Measurements from ENCODE around the gene KIF5C. TPM values are rescaled to one million over a fixed set of nuclear protein-coding genes. Genes with fewer than 3 reads are reported as not detected.

KIF5C gene
- total RNA-seq, 3 donors from 2014 or later, result 2.7 to 13.3 (median 6.2) TPM

DNA sequence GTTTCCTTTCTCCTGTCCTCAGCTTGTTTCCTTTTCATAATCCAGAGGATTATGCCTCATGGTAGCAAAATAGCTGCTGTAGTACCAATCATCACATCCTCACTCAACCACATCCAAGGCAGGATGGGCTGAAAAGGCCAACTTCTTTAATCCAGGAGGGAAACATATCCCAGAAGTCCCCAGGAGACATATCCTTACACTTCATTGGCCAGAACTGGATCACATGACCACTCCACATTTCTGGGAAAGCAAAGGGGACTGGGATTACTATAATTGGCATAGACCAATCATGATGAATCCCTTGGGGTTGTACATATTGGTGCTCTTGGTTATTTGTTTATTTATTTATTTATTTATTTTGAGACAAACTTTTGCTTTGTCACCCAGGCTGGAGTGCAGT lies 109.4 kb downstream of the KIF5C start:
- Histone ChIP-seq H3K27ac (no peak overlapping the region), H3K4me3 (no peak overlapping the region), H3K36me3 (no peaks in the 10 kb centered on the region), H3K27me3 (no peaks in the 10 kb centered on the region), H3K9me3 (no peaks in the 10 kb centered on the region), H3K4me1 (no peaks in the 10 kb centered on the region)
- no peak for DNase-seq (ENCODE audit: low spot score in 2 of 2)
- TF ChIP-seq, protein P1, sequence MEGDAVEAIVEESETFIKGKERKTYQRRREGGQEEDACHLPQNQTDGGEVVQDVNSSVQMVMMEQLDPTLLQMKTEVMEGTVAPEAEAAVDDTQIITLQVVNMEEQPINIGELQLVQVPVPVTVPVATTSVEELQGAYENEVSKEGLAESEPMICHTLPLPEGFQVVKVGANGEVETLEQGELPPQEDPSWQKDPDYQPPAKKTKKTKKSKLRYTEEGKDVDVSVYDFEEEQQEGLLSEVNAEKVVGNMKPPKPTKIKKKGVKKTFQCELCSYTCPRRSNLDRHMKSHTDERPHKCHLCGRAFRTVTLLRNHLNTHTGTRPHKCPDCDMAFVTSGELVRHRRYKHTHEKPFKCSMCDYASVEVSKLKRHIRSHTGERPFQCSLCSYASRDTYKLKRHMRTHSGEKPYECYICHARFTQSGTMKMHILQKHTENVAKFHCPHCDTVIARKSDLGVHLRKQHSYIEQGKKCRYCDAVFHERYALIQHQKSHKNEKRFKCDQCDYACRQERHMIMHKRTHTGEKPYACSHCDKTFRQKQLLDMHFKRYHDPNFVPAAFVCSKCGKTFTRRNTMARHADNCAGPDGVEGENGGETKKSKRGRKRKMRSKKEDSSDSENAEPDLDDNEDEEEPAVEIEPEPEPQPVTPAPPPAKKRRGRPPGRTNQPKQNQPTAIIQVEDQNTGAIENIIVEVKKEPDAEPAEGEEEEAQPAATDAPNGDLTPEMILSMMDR (IDR thresholded peaks at IDR 0.05), result no peak
- TF ChIP-seq POLR2AphosphoS5 (IDR thresholded peaks at IDR 0.05), result no peak
- no peak for TF ChIP-seq POLR2A (IDR thresholded peaks at IDR 0.05)
- intact Hi-C loops (cut with DNase I; ENCODE audit: low total_unique reads), result no loop called here

DNA sequence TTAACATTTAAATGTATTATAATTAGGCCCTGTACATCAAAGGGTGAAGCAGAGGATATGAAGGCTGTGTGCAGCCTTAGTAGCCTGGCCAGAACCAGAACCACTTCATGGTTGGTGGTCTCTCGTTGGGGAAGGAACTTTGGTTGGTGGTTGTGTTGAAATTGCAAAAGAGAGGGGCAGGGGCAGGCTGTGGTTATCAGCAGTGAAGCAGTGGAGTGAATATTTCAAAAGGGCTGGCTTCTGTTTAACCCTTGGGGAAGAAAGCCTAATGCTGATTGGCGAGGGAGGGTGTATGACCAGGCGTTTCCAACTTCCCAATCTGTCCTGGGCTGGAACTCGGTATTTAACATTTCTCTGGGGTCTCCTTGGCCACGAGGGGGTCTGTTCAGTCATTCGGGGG lies 112.3 kb downstream of the KIF5C start:
- intact Hi-C loops (cut with DNase I; ENCODE audit: low total_unique reads), result no loop called here
- no peaks in the 10 kb centered on the region for H3K27me3 ChIP-seq
- no peaks in the 10 kb centered on the region for H3K36me3 ChIP-seq

DNA sequence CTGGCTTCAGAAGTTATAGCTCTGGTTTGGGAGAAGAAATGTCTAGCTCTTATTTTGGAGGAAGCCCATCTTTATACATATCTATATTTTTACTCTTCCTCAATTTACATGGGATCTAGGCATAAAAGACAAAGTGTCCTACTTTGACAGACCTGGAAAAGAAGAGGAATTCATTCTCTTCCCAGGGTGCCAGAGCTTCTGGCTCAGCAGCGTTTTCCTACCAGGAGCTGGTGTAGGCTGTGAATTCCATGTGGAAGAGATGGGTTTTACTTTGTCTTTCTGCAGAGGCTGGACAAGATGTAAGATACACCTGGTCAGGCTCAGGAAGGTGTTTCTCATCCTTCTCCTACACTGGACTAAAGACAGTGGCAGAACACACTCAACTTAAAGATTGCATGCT lies 113.3 kb downstream of the KIF5C start:
- H3K4me1 ChIP-seq, result no peaks in the 10 kb centered on the region
- intact Hi-C loops (cut with DNase I; ENCODE audit: low total_unique reads), result no loop called here
- TF ChIP-seq, protein P1 (IDR thresholded peaks at IDR 0.05), result no peak
- TF ChIP-seq POLR2A (IDR thresholded peaks at IDR 0.05), result no peak
- TF ChIP-seq POLR2AphosphoS5 (IDR thresholded peaks at IDR 0.05), result no peak

More for the DNA sequence above, 112.3 kb downstream of the KIF5C start:
- no peak for DNase-seq (ENCODE audit: low spot score in 2 of 2)
- TF ChIP-seq, protein P1 (IDR thresholded peaks at IDR 0.05), result no peak
- TF ChIP-seq POLR2A (IDR thresholded peaks at IDR 0.05) (no peak), POLR2AphosphoS5 (IDR thresholded peaks at IDR 0.05) (no peak)
- Histone ChIP-seq H3K27ac (no peak overlapping the region), H3K4me3 (no peak overlapping the region), H3K4me1 (no peaks in the 10 kb centered on the region), H3K9me3 (no peaks in the 10 kb centered on the region)

DNA sequence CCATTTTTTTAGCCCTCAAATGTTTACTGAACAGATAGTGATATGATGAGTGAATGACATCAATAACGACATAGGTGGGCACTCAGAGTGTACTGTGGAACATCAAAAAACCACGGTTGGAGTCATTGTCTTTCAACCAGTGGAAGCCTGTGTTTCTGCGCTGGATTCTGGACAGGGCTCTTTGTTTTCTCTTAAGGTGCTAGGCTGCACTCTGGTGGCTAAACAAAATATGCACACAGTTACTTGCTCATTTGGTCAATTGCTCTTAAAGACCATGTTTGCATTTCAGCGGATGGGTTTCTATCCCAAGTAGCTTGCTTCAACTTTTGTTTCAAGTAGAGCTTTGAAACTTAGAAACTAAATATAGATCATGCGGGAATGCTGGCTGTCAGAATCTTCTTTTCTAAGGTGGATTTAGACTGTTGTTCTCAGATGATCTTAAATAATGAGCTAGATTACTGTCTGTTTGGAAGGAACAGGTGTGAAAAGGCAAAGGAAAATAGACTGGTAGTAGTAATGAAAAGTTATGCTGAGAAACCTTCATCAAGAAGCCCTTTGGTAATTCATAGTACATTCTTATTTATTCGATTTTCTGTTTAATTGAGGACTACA lies 115.0 kb downstream of the KIF5C start:
- Histone ChIP-seq H3K27me3 (no peaks in the 10 kb centered on the region), H3K4me3 (no peak overlapping the region), H3K27ac (no peak overlapping the region), H3K36me3 (no peaks in the 10 kb centered on the region), H3K9me3 (no peaks in the 10 kb centered on the region), H3K4me1 (no peaks in the 10 kb centered on the region)
- intact Hi-C loops (cut with DNase I; ENCODE audit: low total_unique reads), result no loop called here
- TF ChIP-seq POLR2A (IDR thresholded peaks at IDR 0.05), result no peak
- TF ChIP-seq, protein P1 (IDR thresholded peaks at IDR 0.05), result peak; percentile 32 to 83 (median 79)
- peak in 1 of 2 donors; percentile 56 for DNase-seq (ENCODE audit: low spot score in 2 of 2)

More for the DNA sequence above, 113.3 kb downstream of the KIF5C start:
- no peak overlapping the region for H3K27ac ChIP-seq
- H3K27me3 ChIP-seq, result no peaks in the 10 kb centered on the region
- no peak for DNase-seq (ENCODE audit: low spot score in 2 of 2)
- no peaks in the 10 kb centered on the region for H3K9me3 ChIP-seq
- H3K4me3 ChIP-seq, result no peak overlapping the region
- no peaks in the 10 kb centered on the region for H3K36me3 ChIP-seq

DNA sequence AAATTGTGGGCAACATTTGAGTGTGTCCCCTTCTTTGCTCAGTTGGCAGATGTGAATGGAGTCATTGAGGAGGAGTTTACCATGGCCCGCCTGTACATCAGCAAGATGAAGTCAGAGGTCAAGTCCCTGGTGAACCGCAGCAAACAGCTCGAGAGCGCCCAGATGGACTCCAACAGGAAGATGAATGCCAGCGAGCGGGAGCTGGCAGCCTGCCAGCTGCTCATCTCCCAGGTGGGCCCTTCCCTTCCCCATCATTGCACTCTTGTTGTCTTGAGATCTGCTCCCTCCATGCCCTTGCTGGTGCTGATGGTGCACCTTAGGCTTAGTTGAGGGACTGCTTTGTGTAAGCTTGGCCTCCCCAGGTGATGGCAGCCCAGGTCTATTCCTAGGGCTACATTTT lies 115.9 kb downstream of the KIF5C start:
- no peak overlapping the region for H3K4me3 ChIP-seq
- DNase-seq (ENCODE audit: low spot score in 2 of 2), result no peak
- intact Hi-C loops (cut with DNase I; ENCODE audit: low total_unique reads), result no loop called here

More for the DNA sequence above, 115.9 kb downstream of the KIF5C start:
- TF ChIP-seq POLR2AphosphoS5 (IDR thresholded peaks at IDR 0.05) (no peak), POLR2A (IDR thresholded peaks at IDR 0.05) (no peak)
- TF ChIP-seq, protein P1 (IDR thresholded peaks at IDR 0.05), result no peak
- H3K36me3 ChIP-seq, result no peaks in the 10 kb centered on the region
- no peaks in the 10 kb centered on the region for H3K27me3 ChIP-seq
- no peak overlapping the region for H3K27ac ChIP-seq
- no peaks in the 10 kb centered on the region for H3K4me1 ChIP-seq
- H3K9me3 ChIP-seq, result no peaks in the 10 kb centered on the region

Data from breast epithelium (tissue), 4 donors.